Stimulated activated CD4-positive, alpha-beta T cell treated with anti-CD3 and anti-CD28 coated beads, Interleukin-1b, Interleukin-23, amount 100 ng/mL, for 1 hour (primary cell): ENCODE results near the gene NELFA.

ENCODE experiments used
- DNase-seq, 2 donors: peaks; one replicate each; pipeline ENCODE4 v3.0.0-alpha.2; 2020; ENCODE audit warnings: low read depth in 2 of 2

NELFA gene

DNA sequence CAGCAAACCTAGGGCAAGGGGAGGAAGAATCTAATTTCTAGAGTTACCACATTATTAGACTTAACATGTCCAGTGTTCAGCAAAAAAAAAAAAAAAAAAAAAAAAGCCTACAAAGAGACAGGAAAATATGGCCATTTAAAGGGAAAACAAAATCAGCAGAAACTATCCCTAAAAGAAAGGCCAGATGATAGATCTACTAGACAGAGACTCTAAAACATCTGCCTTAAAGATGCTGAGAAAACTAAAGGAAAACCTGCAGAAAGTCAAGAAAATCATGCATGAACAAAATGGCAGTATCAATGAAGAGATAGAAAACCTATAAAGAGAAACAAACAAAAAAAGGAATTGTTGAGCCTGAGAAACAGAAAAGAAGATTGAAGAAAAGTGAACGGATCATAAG lies 43.8 kb downstream of the NELFA start:
- DNase-seq = no peak

DNA sequence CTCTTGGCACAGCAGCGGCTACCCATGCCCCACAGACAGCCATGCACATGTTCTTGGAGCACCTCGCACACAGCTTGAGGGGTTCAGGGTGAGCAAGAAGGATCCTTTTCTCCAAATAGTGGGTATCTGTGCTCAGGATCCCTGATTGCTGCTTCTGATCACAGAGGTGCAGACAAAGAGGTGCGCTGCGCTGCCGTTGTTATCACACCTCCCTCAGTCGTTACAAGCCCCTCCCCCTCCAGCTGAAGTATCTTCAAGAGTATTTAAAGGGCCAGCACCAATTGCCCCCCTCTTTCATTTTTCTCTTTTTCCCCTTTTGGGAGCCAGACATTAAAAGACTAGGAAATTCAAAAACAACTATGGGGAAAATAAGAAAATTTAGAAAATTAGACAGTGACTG lies 44.3 kb downstream of the NELFA start:
- no peak for DNase-seq

DNA sequence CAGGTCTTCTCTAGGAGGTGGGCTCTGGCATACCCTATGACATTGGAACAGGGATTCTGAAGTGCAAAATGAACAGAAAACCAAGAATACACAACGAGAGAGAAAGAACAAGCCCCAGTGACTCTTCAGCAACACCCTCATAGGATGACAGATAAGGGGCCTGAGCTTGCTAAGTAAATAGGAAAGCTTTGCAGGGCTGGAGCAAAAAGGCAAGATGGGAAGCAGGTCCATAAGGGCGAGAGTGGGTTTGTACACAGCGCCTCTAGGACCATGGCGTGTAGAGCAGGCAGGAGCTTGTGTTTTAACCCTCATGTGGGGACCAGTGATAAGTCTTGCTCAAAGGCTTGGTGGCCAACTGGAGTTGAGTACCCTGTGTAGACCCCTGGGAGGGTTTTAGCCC lies 45.8 kb downstream of the NELFA start:
- DNase-seq = no peak

DNA sequence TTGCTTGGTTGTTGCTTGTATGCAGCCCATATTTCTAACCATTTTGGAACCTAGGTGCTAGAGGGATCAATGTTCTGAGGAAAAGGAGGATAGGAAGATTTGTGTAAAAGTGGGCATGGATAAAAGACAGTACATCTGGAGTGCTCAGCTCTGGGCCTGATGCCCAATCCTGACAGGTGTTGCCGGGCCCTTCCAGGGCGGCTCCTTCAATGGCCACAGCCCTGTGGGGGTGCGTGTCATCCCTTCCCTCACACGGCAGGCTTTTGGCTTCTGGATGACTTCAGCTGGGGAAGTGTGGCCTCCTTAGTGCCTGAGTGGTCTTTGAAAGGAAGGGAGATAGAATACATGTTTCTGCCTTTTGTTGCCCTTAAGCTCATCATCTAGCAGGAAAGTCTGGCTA lies 47.2 kb downstream of the NELFA start:
- DNase-seq = no peak

DNA sequence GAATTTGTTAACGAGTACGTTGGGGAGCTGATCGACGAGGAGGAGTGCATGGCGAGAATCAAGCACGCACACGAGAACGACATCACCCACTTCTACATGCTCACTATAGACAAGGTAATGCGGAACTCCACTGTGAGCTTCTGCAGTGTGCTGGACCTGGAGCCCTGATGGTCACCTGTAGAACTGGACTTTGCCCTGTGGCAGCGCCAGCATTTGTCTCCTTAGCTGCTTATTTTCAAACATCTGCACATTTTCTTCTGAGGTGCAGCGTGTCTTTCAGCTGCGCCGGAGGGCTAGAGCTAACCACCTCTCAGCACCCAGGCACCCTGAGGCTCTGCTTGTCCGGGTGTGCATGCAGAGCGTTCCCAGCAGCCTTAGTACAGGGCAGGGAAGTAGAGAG lies 47.7 kb downstream of the NELFA start:
- no peak for DNase-seq

DNA sequence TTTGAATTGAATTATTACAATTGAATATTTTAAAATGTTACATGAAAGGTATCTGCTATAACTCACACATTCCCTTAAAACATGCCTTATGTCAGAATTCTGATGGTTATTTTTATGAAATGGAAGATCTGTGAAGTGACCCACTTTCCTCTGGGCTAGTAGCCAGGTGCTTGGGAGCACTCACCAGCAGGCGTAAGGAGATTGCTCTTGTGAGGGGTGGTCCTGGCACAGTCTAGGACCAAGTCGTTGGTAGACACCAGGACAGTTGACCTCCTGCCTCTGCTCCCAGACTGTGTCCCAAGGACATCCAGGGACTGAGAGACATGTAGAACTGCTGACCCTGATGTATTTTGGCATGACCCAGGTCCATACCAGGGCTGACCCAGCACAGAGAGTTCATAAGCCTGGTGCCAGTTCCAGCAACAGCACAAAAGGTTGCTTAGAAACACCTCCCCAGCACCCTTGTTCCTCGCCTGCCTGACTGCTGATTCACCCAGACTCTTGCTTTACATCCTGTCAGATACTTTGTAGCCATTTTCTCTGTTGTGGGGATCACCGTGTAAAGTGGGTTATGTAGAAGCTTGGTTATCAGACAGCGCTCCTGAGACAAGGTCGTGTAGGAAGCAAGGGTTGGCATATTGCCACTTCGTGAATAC lies 48.5 kb downstream of the NELFA start:
- DNase-seq = no peak

DNA sequence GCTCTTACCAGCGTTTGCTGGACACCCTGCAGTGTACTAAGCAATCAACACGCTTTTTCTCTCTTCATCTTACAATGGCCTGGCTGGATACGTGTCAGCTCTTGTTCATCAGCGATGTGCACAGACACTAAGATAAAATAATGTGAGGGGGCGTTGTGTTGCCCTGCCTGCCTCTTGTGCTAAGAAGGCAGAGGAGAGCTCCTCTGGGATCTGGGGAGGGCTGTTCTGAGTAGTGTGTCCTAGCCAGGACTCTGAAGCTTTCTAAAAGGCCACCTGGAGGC lies 49.7 kb downstream of the NELFA start:
- DNase-seq = no peak

DNA sequence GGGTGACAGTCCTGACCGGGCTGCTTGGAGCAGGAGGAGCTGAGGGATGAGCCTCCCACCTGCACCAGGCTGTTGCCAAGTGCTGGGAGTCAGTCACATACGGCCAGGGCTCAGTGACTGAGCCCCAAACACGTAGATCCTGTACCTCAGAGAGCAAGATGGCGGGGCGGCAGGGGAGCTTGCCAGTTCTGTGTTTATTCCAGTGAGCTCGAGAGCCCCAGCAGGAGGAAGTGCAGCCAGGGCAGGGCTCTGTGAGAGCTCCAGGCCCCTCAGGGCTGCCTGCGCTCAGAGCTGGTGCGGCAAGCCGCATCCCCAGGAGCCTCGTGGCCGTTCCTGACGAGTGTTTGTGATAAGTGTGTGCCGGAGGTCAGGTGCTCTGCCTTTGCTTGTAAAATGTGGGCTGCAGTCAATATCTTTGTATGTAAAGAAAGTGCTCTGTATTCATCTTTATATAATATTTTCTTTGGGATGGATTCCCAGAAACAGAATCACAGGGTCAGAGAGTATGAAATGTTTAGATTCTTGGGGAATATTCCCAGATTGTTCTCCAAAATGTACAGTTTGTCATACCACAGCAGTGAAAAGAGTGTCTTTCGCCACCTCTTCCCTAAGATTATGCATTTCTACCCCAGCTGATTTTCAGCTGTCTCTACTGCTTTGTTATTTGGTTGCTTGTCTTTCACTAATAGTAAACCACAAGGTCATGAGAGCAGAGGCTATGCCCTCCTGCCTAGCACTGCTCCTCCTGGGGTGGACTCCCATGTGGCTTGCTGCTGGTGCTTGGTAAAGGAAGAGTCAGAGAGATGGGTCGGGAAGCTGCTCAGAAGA lies 50.3 kb downstream of the NELFA start:
- DNase-seq = no peak

DNA sequence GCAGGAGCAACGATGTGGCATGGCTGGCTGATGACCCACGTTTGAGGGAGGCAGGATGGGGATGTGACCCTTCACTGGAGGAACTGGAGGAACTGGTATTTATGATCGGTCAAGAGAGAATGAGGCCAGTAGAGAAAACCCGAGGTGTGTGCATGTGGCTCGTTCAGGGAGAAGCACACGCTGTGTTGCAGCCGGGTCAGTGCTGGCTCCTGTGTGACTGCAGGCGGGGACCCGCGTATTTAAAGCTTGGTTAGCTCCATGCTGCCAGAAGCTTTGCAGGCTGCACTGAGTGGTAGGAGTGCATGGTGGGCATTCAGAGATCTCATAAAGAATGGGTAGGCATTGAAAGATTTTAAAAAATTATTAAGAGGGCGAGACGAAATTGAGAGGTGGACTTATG lies 52.1 kb downstream of the NELFA start:
- DNase-seq = no peak

DNA sequence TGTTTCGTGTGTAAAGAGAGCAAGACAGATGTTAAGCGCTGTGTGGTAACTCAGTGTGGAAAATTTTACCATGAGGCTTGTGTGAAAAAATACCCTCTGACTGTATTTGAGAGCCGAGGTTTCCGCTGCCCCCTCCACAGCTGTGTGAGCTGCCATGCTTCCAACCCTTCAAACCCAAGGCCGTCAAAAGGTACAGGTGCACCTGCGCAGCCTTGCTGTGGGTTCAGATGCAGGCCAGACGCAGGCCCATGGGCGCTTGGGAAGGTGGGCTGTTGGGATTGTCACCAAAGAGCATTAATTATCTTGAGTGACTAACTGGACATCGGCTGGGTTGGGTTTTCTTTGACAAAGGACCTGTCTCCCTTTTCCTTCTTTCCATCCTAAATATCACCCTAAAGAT lies 55.4 kb downstream of the NELFA start:
- no peak for DNase-seq

DNA sequence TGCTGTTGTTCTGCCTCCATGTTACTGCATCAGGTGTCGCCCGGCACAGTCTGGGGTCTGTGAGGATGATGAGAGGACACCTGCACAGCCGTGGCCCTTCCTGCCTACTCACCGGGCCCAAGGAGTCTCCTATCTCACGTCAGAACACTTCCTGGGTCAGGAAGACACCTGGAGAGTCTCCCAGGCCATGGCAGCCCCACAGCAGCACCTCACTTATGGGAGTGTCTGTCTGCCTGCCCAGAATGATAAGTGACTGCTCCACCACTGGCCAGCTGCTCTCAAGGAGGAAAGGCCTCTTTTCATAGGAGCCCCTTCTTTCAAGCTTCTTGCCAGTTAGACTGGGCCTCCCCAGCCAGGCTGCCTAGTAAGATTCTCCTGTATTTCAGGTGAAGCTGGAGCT lies 56.1 kb downstream of the NELFA start:
- DNase-seq = no peak

DNA sequence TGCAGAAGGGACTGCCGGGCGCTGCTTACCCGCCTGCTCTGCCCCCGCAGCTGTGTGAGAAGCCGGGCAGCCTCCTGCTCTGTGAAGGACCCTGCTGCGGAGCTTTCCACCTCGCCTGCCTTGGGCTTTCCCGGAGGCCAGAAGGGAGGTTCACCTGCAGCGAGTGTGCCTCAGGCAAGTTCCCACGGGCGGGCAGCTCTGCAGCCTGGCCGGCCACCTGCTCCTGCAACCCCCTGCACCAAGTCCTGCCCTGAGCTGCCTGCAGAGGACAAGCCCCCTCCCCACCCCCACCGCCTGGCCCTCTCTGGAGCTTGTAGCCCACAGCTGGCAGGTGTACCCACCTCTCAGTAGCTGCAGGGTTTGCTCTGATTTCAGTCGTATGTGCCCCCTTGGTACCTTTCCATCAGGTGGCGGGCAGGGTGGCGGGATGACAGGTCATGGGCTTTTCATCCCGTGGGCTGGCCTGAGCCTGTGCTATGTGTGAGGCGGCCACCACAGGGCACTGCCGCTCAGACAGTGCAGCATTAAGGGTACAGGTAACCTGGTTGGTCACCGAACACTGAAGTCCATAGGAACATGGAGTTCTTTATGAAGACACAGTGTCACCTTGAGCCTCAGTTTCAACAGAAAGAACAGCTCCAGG lies 56.6 kb downstream of the NELFA start:
- DNase-seq = no peak

DNA sequence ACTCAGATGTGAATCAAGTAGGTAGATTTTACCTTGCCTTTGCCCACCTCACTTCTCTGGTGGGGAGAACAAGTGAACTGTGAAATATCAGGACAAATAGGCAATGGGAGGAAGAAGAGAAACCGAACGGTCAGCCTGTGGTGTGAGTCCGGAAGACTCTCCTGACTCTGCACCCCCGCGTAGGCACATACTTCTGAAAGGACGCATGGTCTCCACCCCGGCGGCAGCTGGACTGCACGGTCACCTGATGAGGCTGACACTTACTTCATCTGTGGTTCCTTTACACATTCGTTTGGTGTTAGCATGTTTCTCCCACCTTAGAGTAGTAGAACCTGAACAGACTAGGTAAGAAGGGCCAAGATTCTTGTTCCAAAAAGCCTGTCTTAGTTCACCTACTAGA lies 58.4 kb downstream of the NELFA start:
- no peak for DNase-seq

DNA sequence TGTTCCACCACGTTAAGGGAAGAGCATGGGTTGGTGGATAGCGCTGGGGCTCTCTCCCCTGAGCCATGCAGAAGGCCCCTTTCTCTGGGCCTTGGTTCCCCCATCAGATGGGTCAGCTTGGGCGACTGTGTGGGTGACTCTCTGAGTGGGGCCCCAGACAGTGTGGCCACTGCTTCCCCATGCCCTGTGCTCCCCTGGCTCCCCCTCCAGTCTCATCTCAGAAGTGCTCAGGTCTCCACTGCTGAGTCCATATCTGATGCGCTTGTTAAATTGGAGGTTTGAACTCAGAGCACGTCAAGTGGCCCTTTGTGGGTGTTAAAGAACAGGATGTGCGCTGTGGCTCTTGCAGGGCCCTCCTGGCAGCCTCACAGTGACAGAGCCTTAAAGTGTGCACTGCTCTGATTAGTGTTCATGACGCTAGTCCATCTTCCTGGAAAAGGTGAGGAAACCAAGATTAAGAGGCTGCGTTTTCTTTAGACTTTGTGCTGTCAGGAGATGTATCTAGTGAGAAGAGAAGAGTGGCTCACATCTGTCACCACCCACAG lies 59.8 kb downstream of the NELFA start:
- DNase-seq = no peak

DNA sequence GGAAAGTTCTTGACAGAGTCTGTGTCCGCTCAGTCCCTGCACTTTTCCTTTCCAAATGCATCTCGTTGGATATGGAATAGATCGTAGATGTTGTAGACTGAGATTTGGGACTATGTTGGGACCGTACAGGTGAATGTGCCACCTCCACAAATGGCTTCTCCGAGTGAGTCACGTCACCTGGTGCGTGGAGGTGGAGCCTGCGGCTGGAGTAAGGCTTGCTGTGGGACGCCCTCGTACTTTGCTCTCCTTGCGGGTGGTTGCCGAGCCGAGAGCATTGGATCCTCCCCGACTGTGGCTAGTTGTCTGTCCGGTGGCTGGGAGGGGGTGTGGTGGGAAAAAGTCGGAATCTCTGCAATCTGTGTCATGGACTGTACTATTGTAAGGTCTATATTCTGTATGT lies 60.5 kb downstream of the NELFA start:
- no peak for DNase-seq

DNA sequence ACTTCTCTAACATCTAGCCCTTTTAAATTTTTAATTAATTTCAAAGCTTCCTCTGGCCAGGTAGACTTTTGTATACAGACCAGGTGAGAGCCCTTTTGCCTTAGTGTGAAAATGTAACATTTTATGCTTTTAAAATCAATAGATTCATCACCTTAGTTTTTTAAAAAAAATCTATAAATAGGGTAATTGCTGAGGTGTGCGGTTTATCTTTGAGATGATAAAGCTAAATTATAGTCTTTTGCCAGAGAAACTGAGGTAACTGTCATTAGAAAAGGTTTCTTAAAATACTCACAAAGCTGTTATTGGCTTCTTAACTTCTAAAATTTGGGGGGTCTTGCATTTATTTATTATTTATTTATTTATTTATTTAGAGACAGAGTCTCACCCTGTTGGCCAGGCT lies 62.9 kb downstream of the NELFA start:
- no peak for DNase-seq

DNA sequence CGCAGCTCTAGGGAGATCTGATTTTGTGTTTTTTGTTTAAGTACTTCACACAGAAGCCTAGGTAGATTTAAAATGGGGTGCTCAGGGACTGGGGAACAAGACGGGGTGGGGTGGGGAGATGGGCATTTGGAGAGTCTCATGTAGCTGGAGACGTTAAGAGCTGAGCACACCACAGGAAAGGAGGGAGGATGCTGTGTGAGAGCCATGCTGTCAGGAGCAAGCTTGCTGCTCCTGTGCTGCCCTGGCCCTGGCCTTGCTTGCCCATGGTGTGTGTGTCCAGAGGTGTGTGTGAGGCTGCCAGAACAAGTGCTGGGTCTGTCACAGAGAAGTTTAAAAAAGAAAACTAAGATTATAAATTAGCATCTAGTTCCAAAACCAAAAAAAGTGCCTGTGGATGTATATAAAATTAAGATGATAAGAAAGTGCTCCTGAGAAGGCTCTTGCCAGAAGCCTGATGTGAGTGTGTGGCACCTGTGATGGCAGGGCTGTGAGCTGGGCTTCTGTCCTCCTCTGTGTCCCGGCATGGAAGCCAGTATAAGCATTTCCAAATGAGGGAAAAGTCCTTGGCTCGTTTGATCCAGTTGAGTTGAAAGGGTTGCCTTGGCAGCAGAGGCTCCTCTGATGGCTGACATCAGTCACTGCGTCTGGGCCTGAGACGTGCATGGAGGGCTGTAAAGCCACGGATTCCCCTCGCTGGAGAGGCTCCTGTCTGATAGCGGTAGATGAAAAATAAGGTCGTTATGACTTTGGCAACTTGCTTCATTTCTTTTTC lies 63.5 kb downstream of the NELFA start:
- no peak for DNase-seq

DNA sequence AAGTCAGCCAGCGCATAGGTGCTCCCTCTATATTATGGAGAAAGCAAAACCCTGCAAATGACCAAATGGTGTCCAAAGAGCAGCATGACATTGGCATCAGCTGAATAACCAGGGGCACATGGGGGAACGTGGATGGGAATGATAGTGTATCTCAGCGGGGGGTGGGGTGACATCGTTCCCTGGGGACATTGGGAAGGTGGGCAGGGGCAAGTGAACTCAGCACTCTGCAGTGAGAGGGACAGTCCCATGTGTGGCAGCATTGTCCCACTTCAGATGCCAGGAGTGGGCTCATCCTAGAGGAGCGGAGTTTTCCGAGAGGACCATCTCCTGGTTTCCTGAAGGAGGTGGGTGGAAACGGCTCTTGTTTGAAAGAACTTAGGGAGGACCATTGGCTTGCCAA lies 64.8 kb downstream of the NELFA start:
- DNase-seq = no peak

DNA sequence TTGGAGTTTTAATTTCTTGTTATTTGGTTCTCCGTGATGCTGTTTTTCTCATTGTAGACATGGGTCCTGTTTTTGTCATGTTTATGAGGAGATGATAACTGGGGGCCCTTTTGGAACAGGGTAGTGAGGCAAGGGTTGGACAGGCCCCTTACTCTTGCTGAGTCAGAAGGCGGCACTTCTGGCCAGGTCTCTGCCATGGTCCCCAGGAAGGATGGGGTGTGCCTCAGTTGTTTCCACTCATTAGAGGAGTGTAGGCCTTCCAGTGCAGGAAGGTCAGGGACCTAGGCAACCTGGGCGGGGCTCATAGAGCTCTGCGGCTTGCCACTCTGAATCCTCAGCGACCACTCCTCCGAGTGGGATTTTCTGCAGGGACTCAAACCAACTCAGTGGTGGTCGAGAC lies 68.2 kb downstream of the NELFA start:
- DNase-seq = no peak

DNA sequence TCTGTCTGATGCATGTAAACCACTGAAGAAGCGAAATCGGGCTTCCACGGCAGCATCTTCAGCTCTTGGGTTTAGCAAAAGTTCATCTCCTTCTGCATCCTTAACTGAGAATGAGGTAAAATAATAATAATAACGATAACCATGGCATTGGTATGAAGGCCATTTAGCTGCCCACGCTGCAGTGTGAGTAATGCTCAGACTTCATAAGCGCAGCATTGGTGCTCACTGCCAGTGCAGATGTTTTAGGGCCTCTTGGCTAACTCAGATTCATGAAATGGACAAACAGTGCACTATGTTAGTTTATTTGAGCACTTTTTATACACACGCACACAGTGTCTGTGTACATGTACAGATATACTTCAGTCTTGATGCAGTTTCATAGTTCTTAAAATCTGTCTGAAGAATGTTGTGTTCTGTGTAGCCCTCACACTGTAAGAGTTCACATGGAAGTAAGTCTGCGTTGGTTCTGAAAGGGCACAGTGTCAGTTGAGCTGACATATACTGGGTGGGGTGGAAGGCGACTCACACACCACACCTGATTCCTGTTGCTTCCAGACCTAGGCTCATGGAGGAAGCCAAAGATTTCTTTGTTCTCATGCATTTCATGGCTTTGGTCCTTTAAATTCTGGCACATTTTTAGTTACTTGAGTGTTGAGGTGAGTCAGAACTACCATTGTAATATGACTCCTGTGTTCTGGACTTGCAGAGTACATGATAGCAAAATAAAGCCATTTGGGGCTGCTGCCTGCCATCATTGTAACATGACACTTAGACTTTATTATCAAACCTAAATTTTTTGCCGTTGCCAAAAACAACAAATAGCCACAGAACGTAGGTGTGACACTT lies 68.9 kb downstream of the NELFA start:
- no peak for DNase-seq

DNA sequence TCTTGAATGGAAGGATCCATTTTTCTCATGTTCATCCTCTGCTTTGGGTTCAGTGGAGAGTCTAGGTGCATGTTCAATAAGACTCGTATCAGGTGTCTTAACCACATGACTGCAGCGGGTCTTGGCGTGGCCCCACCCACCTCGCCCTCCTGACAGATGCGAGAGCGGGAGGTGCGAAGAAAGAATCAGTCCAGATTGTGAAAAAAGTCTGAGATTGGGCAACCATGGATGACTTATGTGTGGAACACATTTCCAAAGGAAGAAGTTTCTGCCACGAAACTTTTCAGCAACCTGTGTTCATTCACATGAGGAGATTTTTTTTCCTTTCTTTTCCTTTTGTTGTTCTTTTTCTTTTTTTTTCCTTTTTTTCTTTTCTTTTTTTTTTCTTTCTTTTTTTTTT lies 70.7 kb downstream of the NELFA start:
- no peak for DNase-seq
